GM18511 (cell line): ENCODE data around the gene TMEM238L.

Source experiments
- ATAC-seq: cut with Tn5 transposase; IDR thresholded peaks from one replicate; pipeline ENCODE4 v1.9.1; 2021; ENCODE audit warnings: mild to moderate bottlenecking, moderate library complexity; ENCODE audit not compliant: unreplicated experiment

TMEM238L gene

DNA sequence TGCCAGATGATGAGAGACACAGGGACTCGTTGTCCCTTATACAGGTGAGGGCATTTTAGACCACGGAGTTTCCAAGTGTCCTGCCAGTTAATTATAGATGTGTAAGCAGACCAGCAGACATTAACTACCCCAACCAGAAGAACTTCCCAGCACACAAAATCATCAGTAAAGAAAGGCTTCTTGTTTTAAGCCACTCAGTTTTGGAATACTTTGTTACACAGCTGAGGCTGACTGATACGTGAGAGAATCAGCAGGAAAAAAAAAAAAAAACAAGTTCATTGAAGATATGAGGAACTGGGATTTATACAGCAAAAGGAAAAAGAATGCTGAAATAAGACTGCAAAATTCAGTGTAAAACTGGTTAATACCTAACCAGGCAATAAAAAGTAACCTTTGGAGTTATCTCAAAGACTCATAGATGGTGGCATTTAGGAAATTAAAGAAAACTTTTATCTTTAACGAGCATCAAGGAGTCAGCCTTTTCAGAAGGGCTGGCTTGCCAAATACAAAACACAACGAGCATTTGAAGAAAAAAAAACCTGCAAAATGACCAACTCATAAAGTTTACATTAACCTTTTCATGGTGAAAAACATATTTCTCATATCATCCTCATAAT lies 28.1 kb downstream of the TMEM238L start:
- ATAC-seq = no peak

DNA sequence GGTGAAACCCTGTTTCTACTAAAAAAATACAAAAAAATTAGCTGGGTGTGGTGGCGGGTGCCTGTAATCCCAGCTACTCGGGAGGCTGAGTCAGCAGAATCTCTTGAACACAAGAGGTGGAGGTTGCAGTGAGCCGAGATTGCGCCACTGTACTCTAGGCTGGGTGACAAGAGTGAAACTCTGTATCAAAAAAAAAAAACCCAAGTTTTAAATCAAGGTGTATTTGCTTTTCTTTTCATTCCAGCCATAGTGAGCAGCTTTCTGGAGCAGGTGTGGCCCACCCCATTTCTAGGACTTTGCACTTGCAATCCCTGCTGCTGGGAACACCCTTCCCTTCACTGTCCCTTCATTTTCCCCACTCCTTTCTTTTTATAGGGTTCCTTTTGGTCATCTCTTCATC lies 28.8 kb downstream of the TMEM238L start:
- no peak for ATAC-seq

DNA sequence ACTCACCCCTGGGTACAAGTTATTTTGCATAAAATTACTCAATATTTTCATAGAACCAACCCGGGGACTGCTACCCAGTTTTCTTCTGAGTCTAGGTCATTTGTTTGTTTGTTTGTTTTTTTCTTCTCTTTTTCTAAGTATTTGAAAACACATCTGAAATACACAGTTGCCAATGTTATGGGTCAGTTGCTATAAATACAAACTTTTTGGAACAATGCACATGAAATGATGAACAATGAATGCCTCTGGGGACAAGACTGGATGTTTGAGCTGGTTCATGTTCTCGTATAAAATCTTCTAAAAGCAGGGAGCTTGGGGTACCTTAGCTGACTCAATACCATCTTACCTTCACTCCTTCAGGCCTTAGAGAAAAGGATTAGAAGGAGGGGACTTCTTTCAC lies 30.5 kb downstream of the TMEM238L start:
- no peak for ATAC-seq

DNA sequence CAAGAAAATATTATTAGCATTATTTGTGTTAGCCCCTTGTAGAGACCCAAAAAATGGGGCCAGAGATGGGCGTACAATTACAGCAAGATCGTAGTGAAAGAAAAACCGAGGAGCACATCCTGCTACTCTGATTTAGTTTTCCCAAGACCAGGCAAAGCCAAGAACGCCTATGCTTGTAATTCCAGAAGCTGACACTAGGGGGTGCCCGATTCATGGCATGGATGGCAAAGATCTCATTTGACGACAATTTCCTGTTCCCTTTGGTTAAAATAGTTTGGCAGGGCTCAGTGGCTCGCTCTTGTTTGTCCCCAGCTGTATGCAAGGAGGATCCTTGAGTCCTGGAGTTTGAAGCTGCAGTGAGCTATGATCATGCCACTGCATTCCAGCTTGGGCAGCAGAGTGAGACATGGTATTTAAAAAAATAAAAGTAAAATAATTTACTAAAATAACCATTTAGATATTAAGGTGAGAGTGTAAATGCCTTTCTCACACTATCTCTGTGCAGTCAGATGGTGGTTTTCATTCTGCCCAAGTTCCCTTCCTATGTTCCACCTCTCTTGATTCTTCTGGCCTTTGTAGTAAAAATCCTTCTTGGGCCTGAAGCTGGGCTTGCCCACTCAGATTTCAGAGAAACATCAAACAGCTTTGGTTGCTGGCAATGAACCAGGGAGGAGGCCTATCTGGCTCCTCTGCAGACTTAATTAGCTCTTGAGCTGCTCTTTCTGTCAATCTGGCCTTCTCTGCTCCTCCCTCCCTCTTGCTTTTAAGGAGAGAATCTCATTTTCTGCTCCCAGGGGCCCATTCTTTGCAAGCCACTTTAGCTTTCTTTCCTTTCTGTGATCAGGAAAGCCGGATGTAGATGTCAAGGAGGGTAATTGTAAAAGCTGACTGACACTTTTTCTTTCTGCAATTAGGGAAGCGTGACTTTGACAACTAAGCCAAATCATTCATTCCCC lies 31.2 kb downstream of the TMEM238L start:
- no peak for ATAC-seq

DNA sequence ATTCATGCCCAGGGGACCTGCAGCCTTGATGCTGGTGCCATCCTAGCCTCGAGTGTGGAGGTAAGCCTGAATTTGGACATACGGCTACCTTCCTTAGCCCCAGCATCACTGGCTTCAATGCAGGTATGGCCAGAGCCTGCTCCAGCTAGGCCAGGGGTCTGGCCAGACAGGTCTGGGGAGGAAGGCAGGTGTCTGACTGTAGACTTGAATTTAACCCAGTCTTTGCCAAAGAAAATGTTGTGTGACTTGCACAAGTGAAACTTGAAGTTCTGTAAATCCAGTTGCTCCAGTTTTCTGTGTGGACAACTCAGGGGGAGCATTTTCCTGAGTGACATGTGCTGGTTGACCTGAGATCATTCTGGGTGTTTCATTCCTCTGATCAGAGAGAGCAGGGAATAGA lies 32.8 kb downstream of the TMEM238L start:
- no peak for ATAC-seq

DNA sequence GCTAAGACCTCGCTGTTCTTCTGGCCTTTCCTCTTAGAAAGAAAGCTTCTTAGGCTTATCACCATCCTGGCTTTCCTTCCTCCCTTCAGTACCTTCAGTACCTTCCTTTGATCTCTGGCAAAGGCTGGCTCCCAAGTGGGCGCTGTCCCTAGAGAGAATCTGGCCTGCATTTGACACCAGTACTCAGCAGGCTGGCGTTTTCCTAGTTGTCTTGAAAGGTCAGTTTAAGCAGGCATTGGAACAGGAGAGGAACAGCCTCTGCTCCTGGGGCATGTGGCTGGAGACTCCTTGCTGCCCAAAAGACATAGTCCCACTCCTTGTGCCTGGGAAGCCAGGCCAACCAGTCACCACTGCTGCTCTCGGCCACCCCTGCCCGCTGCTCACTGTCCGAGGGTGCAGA lies 34.1 kb downstream of the TMEM238L start:
- ATAC-seq = no peak

DNA sequence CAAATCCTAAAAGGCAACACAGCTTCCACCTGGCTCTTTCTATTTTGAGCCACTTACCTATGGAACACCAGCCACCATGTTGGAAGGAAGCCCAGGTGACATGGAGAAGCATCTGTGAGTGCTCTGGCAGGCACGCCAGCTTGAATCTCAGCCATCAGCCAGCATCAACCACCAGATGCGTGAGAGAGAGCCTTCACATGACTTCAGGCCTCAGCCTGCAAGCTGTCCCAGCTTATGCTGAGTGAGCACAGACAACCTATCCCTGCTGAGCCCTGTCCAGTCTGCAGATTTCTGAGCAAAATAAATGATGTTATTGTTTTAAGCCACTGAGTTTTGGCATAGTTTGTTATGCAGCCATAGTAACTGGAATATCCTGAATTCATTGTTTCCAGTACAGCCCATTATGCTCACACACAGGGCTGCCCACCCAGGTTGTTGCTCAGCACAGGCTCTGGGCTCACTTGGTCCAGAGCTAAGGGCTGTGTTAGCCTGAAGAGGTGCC lies 35.1 kb downstream of the TMEM238L start:
- ATAC-seq = no peak

DNA sequence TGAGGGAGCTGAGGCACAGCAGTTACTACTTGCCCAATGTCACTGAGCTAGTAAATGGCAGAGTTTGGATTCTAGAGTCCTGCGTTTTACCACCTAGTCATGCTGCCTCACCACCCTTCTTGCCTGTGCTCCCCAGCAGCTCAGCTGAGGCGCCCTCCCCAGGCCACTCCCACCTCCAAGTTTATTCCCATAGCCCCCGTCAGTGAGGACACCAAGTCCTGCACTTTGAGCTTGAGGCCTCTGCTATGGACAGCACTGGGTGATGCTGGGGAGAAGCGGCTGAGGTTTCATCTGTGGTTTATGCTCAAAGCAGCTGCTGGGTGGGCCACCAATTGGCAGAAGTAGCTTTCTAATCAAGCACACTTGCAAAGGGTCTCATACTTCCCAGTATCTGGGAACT lies 36.7 kb downstream of the TMEM238L start:
- ATAC-seq = no peak

DNA sequence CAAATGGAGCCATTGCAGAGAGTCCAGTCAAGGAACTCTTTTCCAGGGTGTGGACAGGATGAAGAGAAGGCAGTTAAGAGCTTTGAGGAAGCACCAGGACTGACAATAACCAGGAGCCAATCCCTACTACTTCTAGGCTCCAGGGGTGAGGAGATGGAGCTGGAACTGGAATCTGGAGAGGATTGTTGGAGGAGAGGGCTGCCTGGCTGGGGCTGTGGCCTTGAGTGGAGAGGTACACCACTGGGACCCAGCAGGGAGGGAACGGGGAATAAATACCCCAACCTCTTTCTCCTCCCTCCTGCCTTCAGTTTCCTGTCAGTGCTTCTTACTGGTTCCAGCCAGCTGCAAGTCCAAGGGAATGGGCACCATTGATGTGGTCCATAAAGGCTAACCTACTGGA lies 41.9 kb downstream of the TMEM238L start:
- ATAC-seq = no peak

DNA sequence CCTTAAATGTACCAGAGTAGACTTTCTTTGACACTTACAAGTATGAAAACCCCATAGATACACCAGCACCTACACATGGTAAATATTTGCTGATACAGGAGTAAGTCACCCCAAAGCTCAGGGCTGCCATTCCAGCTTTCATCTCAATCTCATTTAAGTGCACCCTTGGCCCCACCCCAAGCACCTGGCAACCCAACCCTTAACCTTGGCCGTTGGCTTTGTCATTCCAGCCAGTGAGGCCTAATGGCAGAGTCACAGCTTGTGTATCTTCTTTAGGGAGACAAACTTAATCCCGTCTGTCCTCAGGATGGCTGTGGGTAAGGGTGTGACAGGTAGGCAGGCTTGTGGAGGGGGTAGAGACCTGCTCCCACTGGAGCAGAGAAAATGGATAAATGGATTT lies 42.6 kb downstream of the TMEM238L start:
- ATAC-seq = no peak

DNA sequence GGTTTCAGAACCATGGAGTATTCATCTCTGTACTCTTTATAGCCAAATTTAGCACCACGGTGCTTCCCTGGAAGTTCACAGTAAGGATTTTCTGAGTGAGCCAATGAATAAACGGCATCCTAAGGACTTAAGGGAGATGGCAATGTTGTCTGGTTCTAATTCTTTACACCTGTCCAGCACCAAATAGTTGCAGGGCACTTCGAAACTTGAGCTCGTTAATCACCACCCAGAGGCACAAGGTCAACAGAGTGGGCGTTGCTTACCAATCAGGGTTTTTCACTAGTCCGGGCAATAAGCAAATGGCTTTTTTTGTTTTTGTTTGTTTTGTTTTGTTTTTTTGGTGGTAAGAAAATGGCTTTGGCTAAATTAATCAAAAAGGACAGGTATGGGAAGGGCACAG lies 45.8 kb downstream of the TMEM238L start:
- no peak for ATAC-seq

DNA sequence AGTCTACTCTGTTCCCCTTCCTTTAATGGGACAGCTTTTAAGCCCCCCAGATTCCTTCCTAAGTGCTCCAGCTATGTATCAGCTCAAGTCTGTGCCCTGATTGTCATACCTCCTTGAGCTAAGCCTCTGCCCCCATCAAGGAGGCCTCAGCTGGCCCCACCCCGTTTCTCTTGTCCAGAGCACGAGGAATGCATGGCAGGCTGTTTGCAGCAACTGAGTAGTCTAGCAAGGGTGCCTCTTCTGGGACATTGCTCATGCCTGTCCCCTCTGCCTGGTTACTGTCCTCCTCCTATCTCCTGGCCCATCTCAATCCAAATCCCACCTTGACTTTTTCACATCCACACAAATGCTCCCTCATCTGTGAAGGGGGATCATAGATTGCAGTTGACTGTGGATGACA lies 46.3 kb downstream of the TMEM238L start:
- no peak for ATAC-seq

DNA sequence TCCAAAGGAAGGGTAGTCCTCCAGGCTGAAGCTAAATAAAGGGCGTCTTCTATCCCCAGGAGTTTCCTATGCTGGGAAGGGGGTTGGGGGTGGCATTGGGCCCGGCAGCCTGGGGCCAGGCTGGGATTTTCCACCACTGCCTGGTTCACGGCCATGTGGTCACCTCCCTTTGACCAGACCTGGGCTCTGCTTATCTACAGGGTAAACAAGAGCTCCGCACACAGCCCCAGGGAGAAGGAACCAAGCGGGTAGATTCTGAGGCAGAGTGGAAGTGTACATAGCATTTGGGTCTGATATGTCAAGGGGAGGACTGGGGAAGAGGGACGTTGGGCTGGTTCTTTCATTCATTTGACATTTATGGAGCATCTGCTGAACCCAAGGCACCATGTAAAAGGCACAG lies 46.8 kb downstream of the TMEM238L start:
- no peak for ATAC-seq

DNA sequence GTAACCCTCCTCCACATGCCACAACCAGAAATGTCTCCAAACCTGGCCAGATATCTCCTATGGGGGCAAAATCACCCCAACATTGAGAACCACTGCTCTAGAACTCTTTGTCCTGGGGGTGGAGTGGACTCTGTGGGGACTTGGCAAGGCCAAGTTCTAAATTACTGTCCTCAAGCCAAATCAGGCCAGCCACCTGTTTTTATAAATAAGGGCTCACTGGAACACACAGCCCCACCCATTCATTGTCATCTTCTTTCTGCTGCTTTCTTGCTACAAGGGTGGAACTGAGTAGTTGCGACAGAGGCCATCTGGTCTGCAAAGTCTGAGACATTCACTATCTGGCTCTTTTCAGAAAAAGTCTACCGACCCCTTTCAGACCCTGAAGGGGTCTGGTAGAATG lies 47.3 kb downstream of the TMEM238L start:
- no peak for ATAC-seq

DNA sequence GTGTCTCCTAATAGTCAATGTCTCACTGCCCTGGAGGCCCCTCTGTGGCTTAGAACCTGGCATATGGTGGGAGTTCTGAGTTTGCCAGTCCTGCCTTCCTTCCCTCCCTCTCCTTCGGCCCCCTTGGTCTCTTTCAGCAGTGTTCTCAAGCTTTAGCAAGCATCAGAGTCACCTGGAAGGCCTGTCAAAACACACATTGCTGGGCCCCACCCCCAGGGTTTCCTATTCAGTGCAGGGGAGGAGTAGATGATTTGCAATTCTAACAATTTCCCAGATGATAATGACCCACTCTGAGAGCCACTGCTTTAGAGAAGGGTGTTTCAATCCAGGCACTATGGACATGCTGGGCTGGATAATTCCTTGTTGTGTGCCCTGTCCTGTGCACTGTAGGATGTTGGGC lies 47.7 kb downstream of the TMEM238L start:
- no peak for ATAC-seq

DNA sequence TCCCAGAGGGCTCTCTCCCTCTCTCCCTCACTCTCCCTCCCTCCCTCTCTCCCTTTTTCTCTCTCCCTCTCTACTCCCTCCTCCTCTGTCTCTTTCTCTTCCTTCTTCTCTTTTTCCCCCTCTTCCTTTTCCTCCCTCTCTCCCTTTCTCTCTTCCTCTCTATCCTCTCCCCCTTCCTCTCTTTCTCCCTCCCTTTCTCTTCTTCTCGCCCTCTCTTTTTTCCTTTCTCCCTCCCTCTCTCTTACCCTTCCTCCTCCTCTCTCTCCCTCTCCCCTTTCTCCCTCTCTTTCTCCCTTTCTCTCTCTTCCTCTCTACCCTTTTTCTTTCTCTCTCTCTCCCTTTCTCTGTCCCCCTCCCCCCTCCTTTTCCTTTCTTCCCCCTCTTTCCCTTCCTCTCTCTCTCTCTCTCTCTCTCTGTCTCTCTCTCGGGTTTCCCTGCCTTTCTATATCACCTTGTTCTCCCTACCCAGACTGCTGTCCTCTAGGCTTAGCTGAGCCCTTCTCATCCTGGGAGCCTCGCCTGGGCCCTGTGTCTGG lies 48.2 kb downstream of the TMEM238L start:
- ATAC-seq = no peak

DNA sequence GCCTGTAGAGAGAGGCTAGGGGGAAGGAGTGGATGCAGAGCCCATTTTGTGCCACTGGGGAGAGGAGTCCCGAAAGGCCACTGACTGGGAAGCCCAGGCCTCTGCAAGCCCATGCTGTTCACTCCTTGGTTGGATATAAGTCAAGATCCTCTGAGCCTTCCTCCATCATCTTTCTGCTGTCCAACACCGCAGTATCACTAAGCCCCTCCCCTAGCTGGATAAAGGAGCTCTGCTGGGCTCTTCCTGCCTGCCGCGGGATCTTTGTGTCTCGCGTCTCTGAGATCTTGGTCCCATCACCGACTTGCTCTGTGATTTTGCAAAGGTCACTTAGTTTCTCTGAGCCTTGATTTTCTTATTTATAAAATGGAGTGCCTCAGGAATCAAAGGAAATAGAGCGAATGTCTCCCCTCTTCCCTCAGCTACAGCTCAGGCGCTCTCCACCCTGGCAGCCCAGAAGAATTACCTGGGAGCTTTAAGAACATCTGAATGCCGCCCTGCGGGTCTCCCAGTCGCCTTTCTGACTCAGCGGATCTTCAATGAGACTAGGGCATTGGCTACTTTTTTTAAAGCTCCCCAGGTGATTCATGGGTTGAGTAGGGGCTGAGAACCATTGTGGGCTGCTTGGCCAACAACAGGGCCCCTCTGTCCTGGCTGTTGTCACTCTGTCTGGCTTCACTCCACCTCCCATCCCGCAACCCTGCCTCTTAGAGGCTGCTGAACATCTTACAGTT lies 48.9 kb downstream of the TMEM238L start:
- no peak for ATAC-seq

DNA sequence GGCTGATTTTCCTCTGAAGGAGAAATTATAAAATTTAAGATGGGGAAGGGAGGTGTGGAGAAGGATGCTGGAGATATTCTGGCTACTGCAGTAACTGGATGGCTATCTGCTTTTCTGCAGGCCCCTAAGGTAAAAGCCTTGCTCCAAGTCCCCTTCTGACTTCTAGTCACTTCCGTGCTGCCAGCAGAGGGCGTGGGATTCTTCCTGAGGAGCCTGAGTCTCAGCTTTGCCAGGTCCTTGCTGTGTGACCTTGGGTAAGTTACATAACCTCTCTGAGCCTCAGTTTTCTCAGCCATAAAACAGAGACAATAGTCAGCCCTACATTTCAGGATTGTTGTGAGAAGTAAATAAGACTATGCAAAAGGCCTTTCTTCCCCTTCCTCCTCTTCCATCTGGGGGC lies 49.8 kb downstream of the TMEM238L start:
- ATAC-seq = no peak

DNA sequence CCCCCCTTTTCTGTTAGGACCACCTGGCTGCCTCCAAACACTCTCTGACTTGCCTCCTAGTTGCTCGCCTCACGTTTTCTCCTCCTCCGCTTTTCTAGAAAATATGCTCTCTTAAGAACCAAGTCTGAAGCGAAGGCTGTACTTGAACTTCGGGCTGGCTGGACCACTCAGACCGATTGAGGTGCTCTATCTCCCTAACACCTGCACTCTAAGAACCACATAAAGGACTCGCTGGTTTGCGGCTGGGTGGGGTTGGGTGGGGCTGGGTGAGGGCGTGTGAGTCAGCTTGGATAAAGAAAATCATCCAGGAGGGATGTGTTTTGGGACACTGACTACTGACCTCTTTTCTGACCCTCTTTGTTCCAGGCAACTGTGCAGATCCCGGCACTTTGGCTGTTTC lies 51.2 kb downstream of the TMEM238L start:
- ATAC-seq = no peak

DNA sequence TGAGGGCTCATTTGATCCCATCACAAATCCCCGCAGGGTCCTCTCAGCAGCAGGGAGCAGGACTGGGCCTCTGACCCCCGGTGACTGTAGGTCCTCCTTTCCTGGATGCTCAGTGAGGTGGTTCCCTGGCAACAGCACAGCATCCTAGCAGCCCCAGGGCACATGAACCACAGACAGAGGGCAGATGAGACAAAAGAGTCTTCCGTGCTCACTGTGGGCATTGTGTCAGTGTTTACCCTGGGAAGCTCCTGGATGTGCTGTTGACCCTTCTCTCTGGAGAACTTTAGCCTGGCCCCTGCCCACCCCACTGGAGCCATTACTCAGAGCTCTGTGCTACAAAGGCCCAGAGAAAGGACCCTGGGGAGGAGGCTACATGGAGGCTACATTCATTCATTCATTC lies 52.3 kb downstream of the TMEM238L start:
- ATAC-seq = no peak

DNA sequence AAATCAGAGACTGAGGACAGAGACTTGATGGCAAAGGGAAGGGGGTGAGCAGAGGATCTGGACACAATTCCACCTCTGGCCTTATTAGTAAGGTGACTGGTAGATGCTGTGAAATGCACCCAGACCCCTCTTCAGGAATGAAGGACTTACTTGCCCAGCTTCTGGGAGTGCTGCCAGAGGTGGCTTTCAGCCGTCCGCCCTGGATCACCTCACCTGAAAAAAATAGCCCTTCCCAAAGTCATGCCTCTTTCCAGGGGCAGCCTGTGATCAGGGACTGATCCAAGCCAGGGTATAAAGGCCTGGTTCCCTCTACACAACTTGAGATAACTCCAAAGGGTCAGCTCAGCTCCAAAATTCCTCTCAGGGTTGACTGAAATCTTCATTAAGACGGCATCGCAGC lies 53.7 kb downstream of the TMEM238L start:
- no peak for ATAC-seq
